GM19239 (cell line): Measurements from ENCODE around the gene MINDY1.

Source experiments
- DNase-seq: peaks from one replicate; pipeline ENCODE4 v3.0.0; 2011; ENCODE audit warnings: low spot score; ENCODE audit not compliant: insufficient read length
- FAIRE-seq: peaks from 2 replicates; lab custom pipeline; 2011; peaks lifted over from hg19 to GRCh38; lab: Jason Lieb, UNC

Gene MINDY1

GRCh38 chr1:151006327-151007052 lies at the start of gene MINDY1:
Gene MINDY1 (minus strand): TSS chr1:151006902. CDS start chr1:151002617, 4,285 bp downstream.
- FAIRE-seq, result peak; percentile 86
- no peak for DNase-seq

GRCh38 chr1:151056149-151056548 lies 49.4 kb upstream of the MINDY1 start:
- DNase-seq (no peak), FAIRE-seq (no peak)

GRCh38 chr1:151055581-151055980 lies 48.9 kb upstream of the MINDY1 start:
- DNase-seq (no peak), FAIRE-seq (no peak)

GRCh38 chr1:151054971-151055547 lies 48.4 kb upstream of the MINDY1 start:
- FAIRE-seq (no peak), DNase-seq (no peak)

- FAIRE-seq (no peak), DNase-seq (no peak)
Measured at GRCh38 chr1:151051356-151052009, 44.8 kb upstream of the MINDY1 start.

- no peak for DNase-seq
- no peak for FAIRE-seq
Measured at GRCh38 chr1:151050051-151050688, 43.5 kb upstream of the MINDY1 start.

- FAIRE-seq, result no peak
- DNase-seq, result no peak
Measured at GRCh38 chr1:151049458-151049857, 42.8 kb upstream of the MINDY1 start.

- FAIRE-seq, result no peak
- no peak for DNase-seq
Measured at GRCh38 chr1:151048645-151049032, 41.9 kb upstream of the MINDY1 start.

- peak; percentile 45 for FAIRE-seq
Measured at GRCh38 chr1:151047925-151048644, 41.4 kb upstream of the MINDY1 start.

GRCh38 chr1:151047591-151047924 lies 40.9 kb upstream of the MINDY1 start, which contains the start of gene C1orf56:
Gene C1orf56 (plus strand): TSS chr1:151047751. CDS start chr1:151047848, 97 bp downstream.
- DNase-seq (peak; percentile 62), FAIRE-seq (peak; percentile 33)

More at GRCh38 chr1:151047925-151048644, 41.4 kb upstream of the MINDY1 start:
- DNase-seq, result no peak

GRCh38 chr1:151043163-151043562 lies 36.5 kb upstream of the MINDY1 start:
- no peak for DNase-seq
- no peak for FAIRE-seq

- FAIRE-seq (no peak), DNase-seq (no peak)
Measured at GRCh38 chr1:151039521-151039920, 32.8 kb upstream of the MINDY1 start.

- DNase-seq (no peak), FAIRE-seq (no peak)
Measured at GRCh38 chr1:151037032-151037431, 30.3 kb upstream of the MINDY1 start.

- FAIRE-seq (no peak), DNase-seq (no peak)
Measured at GRCh38 chr1:151036356-151036755, 29.7 kb upstream of the MINDY1 start, which contains the start of gene BNIPL. Gene BNIPL (plus strand): TSS chr1:151036586. CDS start chr1:151036726, 140 bp downstream.

GRCh38 chr1:151035167-151035566 lies 28.5 kb upstream of the MINDY1 start:
- FAIRE-seq (no peak), DNase-seq (no peak)

GRCh38 chr1:151032164-151032563 lies 25.5 kb upstream of the MINDY1 start:
- FAIRE-seq (no peak), DNase-seq (no peak)

GRCh38 chr1:151026460-151026859 lies 19.8 kb upstream of the MINDY1 start:
- FAIRE-seq (no peak), DNase-seq (no peak)

GRCh38 chr1:151024540-151025146 lies 17.9 kb upstream of the MINDY1 start:
- FAIRE-seq, result peak; percentile 84

GRCh38 chr1:151013518-151013917 lies 6.8 kb upstream of the MINDY1 start:
- FAIRE-seq (no peak), DNase-seq (no peak)

More at GRCh38 chr1:151024540-151025146, 17.9 kb upstream of the MINDY1 start:
- DNase-seq, result peak; percentile 73
